HG03159 (cell line): ENCODE data around the gene SOHLH1.
"Not testable (repeated sequence)": the region's sequence is repeated elsewhere in the genome, so short reads cannot be mapped to it uniquely, and the experiment has no call there.

Experiments used
- ATAC-seq: cut with Tn5 transposase; IDR thresholded peaks from one replicate; pipeline ENCODE4 v1.9.1; 2021; ENCODE audit warnings: mild to moderate bottlenecking, moderate library complexity; ENCODE audit not compliant: unreplicated experiment

Gene SOHLH1

DNA sequence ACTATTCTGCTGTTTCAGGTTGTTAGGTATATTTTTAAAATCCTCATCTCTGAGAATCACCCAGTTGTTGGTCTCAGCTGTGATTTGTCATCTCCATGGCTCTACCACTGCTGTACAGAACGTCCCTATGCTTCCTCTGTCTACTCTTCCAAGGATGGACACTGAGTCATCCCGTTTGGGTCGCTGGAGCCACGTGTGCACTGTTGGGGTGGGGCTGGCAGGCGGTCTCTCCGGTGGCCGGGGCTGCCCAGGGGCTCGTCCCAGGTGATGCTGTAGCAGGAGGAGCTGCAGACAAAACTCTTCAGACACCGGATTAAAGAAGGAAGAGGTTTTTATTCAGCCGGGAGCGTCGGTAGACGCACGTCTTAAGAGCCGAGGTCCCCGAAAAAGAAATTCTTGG lies 19.2 kb downstream of the SOHLH1 start:
- ATAC-seq: no peak

- no peak for ATAC-seq
Measured at GRCh38 chr9:135678236-135679017, 20.9 kb downstream of the SOHLH1 start.

GRCh38 chr9:135677641-135678168 lies 21.6 kb downstream of the SOHLH1 start:
- ATAC-seq: no peak

- ATAC-seq: no peak
Measured at GRCh38 chr9:135676891-135677290, 22.4 kb downstream of the SOHLH1 start.

- ATAC-seq: no peak
Measured at GRCh38 chr9:135674977-135675376, 24.3 kb downstream of the SOHLH1 start.

DNA sequence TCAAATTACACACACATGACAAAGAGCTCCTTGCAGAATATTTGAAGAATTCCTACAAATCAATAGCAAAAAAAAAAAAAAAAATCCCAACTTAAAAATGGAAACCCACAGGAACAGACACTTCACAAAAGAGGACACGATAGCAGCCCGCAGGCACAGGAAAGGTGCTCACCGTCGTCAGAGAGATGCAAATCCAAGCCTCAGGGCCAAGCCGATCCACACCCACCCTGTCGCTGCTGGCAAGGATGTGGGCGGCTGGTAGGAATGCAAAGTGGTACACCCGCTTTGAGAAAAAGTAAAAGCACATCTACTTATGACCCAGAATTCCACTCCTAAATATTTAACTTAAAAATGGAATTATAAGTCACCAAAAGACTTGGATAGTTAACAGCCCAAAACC lies 25.3 kb downstream of the SOHLH1 start:
- no peak for ATAC-seq

GRCh38 chr9:135672786-135673185 lies 26.5 kb downstream of the SOHLH1 start:
- ATAC-seq: not testable (repeated sequence)

DNA sequence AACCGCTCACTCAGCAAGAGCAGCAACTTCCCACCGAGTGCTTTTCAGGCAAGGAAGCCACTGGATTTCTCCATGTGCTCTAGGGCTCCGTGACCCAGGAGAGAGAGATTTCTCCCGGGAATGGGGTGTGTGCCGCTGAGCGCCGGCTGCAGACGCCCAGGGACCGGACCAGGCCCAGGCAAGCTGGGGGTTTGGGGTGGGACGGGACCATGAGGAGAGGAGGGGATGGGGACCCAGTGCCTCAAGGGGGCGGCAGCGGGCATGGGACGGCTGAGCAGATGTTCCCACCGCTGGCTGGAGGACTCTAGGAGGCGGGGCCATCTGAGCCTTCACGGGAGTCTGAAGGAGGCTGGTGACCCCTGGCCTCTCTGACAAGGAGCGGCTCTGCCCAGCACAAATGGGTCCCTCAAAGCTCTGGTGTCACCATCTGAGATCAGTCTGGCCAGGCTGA lies 27.7 kb downstream of the SOHLH1 start:
- no peak for ATAC-seq

- ATAC-seq: no peak
Measured at GRCh38 chr9:135670721-135671590, 28.3 kb downstream of the SOHLH1 start.

GRCh38 chr9:135669616-135670285 lies 29.5 kb downstream of the SOHLH1 start:
- no peak for ATAC-seq

- not testable (repeated sequence) for ATAC-seq
Measured at GRCh38 chr9:135669018-135669417, 30.3 kb downstream of the SOHLH1 start.

- no peak for ATAC-seq
Measured at GRCh38 chr9:135667463-135668001, 31.7 kb downstream of the SOHLH1 start.

DNA sequence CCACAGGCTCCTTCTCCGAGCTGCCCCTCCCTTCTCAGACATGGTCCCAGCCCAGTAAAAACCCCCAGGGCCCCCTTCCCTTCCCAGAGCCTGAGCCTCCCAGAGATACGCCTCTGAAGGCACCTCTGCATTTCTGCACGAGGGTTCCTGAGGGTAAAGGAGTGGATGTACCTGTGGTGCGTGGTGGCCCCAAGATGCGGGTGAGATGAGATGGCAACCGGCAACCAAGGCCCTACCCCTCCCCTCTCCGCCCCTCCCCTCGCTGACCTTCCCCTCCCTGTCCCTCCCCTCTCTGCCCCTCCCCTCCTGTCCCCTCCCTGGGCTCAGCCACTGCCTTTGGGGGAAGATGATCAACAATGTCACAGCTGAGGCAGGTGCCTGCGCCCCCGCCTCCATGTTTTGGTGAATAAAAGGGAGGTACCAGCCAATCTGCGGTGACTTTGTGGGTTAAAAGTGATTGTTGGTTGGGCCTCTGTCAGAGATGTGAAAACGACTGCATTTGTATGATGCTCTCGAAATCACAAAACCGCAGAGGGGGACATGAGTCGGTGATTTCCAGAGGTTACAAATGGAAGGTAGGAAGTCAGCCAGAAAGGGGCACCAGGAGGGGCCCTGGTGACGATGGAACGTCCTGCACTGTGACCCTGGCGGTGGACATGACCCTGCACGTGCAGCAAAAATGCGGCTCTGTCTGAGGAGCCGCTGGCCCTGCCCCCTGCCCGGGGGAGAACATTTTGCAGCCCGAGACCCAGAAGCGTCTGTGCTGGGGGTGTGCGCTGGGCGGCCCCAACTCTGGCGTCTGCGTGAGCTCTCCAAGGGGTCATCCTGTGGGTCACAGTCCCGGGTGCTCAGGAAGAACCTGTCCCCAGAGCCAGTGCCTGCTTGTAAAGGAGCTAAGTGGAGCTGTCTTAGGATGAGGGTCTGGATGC lies 32.5 kb downstream of the SOHLH1 start:
- ATAC-seq: no peak

GRCh38 chr9:135665795-135666189 lies 33.5 kb downstream of the SOHLH1 start:
- ATAC-seq: no peak

DNA sequence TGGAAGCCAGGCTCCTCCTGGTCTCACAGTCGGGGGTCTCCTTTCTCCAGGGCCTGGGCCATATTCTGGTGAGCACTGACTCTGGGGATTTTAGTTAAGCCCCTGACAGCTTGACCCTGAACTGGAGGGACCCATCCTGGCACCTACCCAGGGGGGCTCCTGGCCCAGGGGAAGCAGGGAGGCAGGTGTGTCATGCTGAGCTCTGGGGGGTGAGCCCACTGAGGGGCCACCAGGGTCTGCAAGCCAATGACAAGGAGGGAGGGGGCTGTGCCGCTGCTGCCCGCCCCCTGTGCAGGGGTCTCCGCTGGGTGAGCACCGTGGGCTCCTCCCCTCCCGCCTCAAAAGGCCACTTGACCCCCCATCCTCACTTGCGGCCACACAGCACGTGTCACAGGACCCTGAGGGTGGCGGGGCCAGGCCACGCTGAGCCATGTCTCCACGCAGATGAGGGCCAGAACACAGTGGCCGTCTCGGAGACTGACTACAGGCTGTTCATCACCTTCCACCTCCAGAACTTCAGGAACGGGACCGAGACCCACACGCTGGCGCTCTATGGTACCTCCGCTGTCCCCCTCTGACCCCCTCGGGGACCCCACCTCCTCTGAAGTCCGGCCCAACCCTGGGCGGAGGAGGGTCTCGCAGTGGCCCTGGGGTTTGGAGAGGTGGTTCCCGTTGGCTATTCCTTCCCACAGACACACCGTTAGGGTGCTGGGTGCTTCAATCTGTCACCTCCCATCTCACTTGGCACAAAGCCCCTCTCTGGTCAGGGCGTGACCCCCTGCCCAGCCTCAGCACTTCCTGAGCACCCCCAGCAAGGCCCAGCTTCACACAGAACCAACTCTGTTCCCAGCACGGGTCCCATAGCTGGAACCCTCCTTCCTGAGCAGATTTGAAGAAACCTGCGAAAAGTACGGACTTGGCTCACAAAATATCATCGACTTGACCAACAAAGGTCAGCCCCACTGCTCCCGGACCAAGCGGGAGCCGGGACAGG lies 34.2 kb downstream of the SOHLH1 start:
- no peak for ATAC-seq

- no peak for ATAC-seq
Measured at GRCh38 chr9:135664266-135664665, 35.0 kb downstream of the SOHLH1 start.

DNA sequence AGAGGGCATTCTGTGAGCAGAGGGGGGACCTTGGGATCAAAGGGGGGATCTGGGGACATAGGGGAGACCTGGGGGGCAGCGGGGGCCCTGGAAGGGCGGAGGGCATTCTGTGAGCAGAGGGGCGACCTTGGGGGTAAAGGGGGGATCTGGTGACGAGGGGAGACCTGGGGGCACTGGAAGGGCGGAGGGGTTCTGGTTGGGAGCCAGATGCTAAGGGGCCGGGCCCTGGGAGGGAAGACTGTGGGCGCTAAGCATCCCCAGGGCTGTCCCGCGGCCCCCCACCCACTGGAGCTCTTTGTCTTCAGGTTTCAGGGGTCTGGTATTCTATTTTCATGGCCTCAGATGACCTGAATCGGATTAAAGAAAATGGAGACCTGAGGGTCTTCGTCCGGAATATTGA lies 35.4 kb downstream of the SOHLH1 start:
- ATAC-seq: no peak

GRCh38 chr9:135663451-135663770 lies 35.9 kb downstream of the SOHLH1 start:
- ATAC-seq: no peak
